Superior temporal gyrus (tissue), 1 donor: ENCODE data around the gene ARID1A.
"Not testable (repeated sequence)": the region's sequence is repeated elsewhere in the genome, so short reads cannot be mapped to it uniquely, and the experiment has no call there.

Experiments
- DNase-seq: peaks from one replicate; pipeline ENCODE4 v3.0.0-alpha.2; 2016; ENCODE audit errors: extremely low spot score

Gene ARID1A

DNA sequence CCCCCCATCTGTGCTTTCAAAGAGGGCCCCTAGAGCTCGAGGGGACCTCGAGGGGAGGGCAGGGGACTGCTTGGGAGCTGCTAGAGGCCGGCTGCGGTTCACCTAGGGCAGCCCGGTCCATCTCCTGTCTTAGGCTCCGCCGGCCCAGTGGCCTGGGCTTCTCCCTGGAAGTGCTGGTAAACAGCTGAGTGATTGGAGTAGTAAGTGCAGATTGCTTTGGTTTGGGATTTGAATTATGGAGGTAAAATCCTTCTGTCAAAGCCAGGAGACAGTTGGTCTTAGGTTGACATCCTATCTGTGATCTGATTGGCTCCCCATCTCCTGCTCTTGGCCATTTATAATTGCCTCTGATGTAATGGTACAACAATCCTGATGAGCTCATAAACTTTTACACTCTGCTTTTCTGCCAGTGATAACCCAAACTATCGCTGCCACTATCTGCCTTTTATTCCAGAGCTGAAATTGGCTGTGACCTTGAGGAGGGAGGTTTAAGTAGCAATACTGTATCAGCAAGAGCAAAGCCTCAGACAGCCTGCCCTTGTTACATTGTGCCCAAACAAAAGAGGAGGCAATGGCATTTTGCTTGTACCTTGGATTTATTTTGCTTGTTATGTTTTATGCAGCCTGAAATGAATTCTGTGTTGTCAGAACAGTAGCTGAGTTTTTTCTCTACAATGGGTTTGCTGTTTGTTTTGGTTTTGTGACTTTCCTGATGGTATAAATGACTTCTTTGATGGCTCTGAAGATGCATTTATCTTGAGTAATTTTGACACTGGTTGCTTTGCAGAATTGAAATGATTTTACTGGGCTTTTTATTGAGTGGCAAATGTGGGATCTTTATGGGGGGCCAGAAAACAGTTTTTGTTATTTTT lies 2.4 kb downstream of the ARID1A start:
- peak; percentile 91 for DNase-seq

DNA sequence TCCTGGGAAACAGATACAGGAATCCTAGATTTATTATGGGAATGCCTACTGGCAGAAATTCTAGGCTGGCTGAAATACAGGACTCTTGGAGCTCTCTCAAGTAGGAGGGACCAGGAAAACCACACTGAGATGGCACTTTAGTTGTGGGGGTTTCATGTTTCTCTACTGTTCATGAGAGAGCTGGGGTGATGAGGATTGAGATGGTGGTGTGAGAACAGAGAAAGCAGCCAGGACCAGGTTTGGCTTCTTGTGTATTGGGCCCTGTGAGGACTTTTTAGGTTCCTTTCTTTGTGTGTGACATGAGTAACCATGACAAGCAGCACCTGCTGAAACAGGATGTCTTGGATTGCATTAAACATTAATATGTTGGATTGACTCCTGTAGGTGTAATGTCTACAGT lies 4.9 kb downstream of the ARID1A start:
- DNase-seq: no peak

DNA sequence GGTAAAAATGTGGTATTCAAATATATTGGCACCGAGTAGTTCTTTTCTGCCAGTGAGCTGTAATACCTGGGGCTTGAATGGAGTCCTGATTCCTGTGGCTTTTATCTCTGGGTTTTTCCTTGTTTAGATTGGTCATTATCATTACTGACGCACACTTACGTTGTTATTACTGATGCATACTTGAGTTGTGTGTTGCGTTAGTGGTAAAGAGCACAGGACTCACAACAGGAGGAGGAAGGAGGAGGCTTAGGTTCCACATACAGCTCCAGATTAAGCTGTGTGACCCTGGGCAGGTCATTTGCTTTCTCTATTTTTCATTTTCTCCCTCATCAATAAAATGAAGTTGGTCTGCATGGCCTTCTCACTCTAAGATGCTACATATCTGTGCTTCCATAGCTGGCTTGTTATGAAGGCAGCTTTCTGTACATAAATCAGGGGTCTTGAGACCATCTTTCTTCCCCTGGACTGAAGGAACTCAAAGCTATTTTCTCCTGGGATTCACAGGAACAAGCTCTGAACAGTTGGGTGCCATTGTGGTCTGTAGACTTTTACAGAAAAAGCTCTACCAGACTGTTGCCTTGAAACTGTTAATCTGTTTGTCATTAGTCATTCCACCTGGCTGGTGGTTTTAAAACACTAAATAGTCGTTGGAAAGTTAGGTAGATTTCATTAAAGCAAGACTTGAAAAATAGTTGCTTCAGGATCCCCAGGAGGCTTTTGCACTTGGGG lies 5.6 kb downstream of the ARID1A start:
- DNase-seq: no peak

DNA sequence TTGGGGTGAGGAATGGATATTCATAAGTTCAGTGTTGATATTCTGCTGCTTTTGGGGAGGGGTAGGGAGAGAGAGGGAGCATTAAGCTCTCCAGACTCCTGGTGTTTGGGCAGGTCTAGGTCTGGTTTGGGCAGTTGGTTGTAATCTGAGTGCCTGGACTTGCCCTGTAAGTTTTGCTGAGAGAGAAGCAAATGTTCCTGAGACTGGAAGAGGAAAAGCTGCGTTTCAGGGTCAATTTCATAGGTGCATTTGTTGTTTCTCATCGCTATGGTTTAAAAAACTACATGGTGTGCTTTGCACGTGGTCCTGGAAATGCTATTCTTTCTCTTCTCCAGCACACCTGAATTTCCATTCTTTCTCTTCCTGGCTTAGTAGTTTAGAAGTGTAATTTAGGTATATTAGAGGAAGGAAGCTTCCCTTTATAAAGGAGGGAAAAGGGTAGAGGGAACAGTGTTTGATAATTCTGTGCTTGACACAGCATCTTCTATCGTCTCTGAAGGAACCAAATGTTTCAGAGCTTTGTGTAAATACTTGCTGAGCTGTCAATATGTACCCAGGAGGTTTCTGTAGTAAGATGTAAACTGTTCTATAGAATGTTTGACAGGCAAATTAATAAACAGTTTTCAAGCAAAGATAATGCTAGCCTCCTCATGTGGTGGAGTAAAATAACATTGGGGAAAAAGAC lies 6.3 kb downstream of the ARID1A start:
- DNase-seq: no peak

DNA sequence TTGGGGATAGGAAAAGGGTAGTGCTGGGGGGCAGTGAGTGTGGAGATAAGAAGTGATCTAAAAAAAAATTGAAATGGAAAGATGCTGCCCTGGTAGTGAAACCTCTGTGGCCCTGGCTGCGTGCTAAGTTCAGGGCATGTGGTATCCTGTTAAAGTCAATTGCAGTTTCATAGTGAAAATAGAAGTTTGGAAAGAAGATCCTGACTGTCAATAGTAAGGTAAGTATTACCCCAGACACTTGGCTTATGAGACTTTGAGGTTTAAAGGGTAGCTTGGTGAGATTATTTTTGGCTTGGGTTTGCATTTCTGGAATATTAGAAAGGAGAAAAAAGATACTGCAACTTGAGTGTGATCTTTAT lies 6.8 kb downstream of the ARID1A start:
- DNase-seq: no peak

DNA sequence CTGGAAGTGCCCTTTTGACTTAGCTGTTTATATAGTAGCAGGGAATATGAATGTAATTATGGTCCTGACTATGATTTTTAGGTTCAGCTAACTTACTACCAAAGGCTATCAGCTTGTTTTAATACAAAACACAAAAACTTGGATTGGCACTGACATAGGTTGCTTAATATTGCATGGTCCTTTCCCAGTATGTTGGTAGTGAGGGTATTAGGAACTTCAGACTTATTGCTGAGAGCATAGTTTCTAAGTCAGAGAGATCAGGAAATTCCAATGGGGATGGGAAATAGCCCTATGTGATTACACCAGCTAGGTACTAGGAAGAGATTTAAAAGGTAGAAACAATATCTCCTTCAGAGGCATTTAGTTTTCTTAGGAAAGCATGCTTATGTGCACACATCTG lies 7.7 kb downstream of the ARID1A start:
- DNase-seq: no peak

DNA sequence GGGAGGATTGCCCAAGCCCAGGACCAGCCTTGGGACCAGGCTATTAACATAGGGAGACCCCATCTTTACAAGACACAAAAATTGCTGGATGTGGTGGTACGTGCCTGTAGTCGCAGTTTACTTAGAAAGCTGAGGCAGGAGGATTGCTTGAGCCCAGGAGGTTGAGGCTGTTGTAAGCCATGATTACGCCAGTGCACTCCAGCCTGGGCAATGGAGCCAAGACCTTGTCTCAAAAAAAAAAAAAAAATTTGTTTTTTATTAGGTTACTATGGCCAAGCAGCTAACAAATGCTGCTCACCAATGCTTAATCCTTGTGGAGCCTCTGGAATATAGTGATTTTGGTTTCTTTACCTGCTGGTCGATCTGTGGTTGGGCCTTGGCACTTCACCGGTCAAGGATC lies 8.8 kb downstream of the ARID1A start:
- DNase-seq: no peak

DNA sequence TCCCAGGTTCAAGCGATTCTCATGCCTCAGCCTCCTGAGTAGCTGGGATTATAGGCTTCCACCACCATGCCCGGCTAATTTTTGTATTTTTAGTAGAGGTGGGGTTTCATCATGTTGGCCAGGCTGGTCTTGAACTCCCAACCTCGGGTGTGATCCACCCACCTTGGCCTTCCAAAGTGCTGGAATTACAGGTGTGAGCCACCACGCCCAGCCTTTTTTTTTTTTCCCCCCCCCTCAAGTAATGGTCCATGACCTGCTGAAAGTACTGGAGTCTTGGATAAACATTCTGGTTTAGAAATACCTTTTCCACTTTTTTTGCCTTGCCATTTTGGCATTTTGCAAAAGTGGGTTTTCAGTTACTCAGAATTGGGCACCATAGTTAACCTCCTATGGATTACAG lies 9.4 kb downstream of the ARID1A start:
- not testable (repeated sequence) for DNase-seq

DNA sequence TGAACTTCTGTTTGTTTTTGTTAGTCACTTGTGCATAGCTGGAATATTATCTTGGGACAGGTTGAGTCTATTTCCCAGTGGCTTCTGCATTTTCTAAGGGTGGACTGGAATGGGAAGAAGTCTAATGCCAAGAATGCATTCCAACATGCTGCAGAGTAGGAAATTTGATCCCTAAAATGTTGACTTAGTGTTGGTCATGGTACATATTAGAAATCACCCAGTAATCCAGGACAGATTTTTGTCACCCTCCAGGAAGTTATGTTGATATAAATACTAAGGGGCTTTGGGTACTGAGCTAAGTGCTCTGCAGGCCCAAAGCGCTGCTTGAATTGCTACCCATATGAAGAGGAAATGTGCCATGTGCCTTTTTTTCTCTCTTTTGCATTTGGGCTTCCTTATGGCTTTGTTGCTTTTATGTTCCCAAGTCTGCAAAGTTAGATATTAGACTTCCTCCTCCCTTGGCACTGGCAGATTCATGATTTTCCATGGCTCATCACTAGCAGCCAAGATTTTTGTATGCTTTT lies 10.0 kb downstream of the ARID1A start:
- no peak for DNase-seq

DNA sequence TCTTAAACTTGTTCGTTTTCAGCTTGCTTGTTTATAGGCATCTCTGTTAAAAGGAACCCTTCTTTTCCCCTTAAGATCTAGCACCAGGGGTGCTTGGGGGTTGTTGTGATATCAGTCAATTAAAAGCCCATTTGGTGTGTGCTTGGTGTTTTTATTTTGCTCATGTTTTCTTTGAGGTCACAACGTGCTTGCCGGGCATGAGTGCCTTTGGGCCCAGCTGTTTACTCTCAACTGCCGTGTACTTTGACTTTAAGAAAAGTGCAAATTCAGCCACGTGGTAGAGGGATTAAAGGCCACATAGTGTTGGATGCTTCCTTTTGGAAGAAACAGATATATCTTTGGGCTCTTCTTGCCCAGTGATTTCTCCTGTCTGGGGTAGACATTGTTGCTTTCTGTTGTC lies 10.5 kb downstream of the ARID1A start:
- DNase-seq: no peak

DNA sequence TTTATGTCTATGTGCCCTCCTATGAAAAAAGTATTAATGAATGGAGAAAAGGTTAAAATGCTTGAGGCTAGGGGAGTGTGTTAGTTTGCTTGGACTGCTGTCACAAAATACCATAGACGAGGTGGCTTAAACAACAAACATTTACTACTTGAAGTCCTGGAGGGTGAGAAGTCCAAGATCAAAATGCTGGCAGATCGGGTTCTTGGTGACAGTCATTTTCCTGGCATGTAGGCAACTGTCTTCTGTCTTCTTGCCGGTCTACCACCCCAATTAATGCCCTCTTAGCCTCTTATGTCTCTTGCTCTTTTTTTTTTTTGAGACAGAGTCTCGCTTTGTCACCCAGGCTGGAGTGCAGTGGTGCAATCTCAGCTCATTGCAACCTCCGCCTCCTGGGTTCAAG lies 15.0 kb downstream of the ARID1A start:
- DNase-seq: no peak

DNA sequence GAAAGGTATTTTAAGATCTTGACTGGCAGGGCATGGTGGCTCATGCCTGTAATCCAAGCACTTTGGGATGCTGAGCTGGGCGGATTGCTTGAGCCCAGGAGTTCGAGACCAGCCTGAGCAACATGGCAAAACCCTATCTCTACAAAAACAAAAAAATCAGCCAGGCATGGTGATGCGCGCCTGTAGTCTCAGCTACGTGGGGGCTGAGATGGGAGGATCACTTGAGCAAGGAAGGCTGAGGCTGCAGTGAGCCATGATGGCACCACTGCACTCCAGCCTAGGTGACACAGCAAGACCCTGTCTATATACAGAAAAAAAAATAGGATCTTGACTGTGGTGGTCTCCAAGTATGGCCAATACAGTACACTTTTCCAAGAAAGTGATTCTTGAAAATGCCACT lies 16.0 kb downstream of the ARID1A start:
- DNase-seq: no peak

DNA sequence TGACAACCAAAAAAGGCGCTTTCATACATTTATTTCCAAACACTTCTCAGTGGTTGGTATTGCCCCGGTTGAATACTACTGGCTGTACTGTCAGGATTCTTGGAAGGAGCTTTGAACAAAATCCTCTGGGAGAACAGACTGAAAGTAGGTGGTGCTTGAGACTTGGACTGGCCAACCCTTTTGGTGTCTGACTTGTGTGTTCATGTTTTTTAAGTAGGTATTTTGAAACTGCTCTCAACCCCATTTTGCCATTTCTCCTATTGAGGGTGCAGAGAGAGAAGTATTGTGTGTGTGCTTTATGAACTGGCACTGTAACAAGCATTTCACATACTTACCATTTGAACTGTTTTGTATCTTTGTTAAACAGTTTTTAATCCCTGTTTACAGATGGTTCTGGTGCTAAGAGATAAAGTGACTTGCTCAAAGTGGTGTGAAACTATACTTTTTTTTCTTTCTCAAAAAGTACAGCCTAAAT lies 21.2 kb downstream of the ARID1A start:
- no peak for DNase-seq

DNA sequence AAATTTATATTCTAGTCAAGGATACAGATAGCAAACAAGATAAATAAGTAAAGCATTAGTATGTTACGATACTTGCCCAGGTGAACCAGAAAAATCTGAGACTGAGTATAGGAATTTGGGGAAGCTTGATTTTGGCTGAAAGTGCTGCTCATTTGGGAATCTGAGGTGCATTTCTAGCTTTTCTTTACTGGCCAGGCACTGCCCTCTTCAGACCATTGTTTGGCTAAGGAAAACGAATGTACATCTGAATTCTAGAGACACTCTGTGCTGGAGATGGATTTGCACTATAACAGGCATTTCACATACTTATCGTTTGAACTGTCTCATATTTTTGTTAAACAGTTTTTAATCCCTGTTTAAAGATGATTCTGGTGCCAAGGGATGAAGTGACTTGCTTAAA lies 23.4 kb downstream of the ARID1A start:
- no peak for DNase-seq

DNA sequence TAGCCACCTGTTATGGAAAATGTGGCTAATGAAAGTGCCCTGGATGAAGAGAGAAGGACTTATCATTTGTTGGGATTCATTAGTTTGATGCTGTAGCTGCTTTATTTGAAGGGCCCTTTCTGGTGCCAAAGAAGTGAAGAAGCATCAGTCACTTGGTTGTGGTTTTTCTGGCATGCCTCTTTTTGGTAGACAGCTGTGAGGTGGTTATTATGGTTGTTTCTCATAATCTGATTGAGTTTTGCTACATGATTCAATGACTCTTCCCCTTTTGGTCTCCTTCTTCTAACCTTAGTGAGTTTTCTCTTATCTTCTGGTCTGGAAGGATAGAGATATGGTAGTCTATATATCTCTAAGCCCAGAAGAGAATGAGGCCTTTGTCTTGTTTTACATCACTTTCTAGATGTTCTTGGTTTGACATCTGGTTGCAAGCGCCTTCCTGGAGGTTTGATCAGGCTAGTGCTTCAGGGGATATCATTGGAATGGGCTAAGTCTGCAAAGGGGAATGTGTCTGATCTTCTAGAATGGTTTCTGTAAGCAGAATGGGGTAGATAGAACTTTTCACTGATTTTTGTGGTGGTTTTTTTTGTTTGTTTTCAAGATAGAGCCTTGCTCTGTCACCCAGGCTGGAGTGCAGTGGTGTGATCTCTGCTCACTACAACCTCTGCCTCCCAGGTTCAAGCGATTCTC lies 26.0 kb downstream of the ARID1A start:
- DNase-seq: no peak

DNA sequence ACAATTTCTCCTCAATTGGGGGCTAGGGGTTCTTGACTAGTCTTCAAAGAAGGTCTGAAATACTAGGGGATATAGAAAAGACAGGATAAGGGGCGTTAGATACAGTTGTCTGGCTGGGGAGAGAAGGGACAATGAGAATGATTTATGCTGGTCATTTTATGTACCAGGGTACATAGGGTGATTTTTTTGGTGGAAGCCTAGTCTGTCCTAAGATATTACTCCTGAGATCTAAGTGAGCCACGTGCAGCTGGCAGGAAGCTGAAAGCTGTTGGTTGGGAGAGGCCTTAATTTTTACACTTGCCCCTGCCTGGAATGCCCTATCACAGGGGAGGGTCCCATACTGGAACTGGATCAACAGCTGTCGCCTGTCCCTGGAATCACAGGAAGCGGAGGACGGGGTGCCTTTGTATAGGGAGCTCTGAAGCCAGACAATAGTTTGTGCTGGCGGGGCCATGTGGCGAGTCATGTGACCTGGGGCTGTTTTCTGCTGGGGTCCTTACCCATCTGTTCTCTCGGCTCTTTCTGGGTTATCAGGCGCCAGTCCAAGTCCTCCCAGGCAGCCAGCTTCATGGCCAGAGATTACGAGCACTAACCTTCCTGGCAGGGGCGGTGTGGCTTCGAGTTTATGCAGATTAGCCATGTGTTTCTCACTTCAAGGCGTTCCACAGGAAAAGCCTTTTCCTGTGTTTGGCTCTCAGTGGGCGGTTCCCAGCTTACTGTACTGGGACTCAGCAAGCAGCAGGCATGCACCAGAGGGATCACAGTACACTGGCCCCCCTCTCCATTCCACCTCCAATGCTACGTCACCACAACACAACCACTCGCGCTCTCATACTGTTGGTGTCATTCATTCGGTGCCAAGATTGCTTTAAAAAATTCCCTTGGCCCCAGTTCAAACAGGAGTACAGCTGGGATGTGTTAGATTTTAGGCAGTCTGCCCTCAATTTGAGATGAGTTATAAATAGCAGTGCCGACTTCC lies 27.5 kb downstream of the ARID1A start:
- DNase-seq: peak; percentile 75

DNA sequence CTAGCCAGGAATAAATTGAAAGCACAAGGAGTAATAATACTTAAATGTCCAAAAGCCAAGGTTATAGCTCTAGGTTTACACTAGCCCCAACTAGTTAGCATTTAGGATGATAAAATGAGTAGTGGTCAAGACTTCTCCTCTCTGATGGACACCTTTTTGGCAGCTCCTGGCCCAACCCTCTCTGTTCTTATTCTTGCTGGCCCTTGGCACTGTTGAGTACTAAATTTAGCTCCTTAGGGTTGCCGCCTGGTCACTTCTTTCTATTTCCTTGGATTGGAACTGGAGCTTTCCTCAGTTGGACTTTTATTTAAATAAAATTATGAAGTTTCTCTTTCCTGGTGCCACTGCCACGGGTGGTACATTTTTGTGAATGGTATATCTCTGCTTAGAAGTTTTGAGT lies 28.3 kb downstream of the ARID1A start:
- no peak for DNase-seq

DNA sequence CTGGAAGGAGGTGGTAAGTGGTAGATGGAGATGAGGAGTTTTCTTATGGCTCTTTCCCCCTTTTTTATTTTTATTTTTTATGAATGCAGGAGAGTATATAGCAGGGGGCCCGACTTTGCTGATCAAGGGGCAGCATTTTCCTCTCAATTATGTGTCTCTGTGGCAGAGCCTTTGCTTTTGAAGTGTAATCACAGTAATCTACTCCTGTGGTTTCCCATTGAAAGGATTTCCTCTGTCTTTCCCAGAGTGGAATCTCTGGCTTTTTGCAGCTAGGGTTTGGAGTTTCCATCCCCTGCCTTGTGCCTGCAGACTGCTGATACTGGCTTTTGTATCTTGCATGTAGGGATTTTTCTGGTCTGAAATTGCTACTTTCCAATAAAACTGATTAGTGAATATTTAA lies 29.1 kb downstream of the ARID1A start:
- DNase-seq: no peak

DNA sequence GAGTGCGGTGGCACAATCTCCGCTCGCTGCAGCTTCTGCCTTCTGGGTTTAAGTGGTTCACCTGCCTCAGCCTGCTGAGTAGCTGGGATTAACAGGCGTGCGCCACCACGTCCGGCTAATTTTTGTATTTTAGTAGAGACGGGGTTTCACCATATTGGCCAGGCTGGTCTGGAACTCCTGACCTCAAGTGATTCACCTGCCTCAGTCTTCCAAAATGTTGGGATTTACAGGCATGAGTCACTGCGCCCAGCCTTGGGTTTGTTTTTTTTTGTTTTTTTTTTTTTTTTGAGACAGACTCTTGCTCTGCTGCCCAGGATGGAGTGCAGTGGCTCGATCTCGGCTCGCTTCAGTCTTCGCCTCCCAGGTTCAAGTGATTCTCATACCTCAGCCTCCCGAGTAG lies 30.1 kb downstream of the ARID1A start:
- DNase-seq: not testable (repeated sequence)

DNA sequence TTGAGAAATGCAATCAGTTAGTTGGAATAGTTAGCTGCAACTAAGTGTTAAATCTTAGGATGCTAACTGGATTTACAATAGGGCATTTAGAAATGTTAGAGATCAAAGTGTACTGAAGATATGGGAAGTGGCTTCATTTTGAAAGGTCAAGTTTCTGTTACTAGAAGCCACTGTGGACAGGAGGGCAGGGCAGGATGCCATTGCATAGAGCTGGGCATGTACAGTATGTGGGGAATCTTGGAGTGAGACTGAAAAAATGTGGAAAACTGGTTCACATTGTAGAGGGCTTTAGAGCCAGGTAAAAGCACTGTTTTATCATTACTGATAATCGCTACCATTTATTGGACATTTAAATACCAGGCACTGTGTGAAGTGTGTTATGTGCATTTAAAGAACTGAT lies 31.0 kb downstream of the ARID1A start:
- no peak for DNase-seq

DNA sequence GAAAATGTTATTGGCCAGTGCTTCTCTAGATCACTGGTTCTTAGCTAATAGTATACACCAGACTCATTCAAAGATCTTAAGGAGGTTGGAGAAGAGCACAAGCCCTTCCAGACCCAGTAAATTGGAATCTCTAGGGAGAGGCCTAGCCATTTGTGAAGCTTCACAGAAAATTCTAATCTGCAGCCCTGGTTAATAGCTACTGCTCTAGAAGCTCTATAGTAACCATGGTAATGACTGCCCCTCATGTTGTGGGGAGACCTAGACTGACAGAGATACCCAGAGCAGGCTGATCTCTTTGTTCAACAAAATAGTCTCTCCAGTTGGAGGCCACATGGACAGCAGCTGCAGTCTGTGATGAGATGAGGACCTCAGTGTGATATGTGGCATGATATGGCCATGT lies 31.7 kb downstream of the ARID1A start:
- DNase-seq: no peak
